K562 (cell line): ENCODE results near the gene SEMA6D. TPM values are rescaled to one million over a fixed set of nuclear protein-coding genes. Genes with fewer than 3 reads are reported as not detected.

Source experiments
- ATAC-seq: fragments of 200-7000 bp; cut with Tn5 transposase; 3 replicates; pipeline ENCODE4 v1.9.1; 2020; ENCODE audit warnings: moderate library complexity
- BruUV-seq: library from RNA; stranded (reverse); fragments of 400-500 nt; replicated peaks from 2 replicates; lab custom pipeline; 2021; lab: Mats Ljungman, UMichigan
- CTCF ChIA-PET: fragments of 300-600 bp; formaldehyde crosslinking; extraction: SDS; loops from one replicate; lab custom pipeline; 2021; ENCODE audit warnings: low intra/inter-chr PET ratio; lab: Yijun Ruan, JAX
- POLR2A ChIA-PET: fragments of 300-600, 350-650 bp; sonication (Branson Sonifier 250); formaldehyde crosslinking; extraction: SDS; loops from one replicate; lab custom pipeline; 2021; ENCODE audit warnings: antibody characterized with exemption, inconsistent platforms; lab: Yijun Ruan, JAX
- DNase-seq, 4 experiments: peaks; one replicate each; pipeline versions ENCODE4 v3.0.0 to v3.0.0-alpha.2; 2011 to 2018; ENCODE audit warnings: low spot score in 3 of 4, mixed read lengths in 3 of 4; ENCODE audit errors: extremely low read depth in 1 of 4
- FAIRE-seq: peaks from 2 replicates; lab custom pipeline; 2011; peaks lifted over from hg19 to GRCh38; lab: Jason Lieb, UNC
- H2AFZ ChIP-seq: 2 replicates; pipeline ENCODE4 v1.6.0; 2011; ENCODE audit warnings: low read depth, low read length, control low read depth, inconsistent platforms
- H3K27ac ChIP-seq: fragments of 200-600 bp; 3 replicates; pipeline ENCODE4 v1.8.0; 2011; ENCODE audit warnings: low read depth, mild to moderate bottlenecking, control low read depth, inconsistent platforms, low read length, moderate library complexity, mixed read lengths; ENCODE audit errors: extremely low read depth
- H3K27me3 ChIP-seq, 2 experiments: fragments of 300-600 bp in 1 of 2; 2 replicates in 1 of 2; 3 replicates in 1 of 2; pipeline versions ENCODE4 v1.6.0 to v1.8.0; 2011; ENCODE audit warnings: inconsistent platforms in 2 of 2, low read length in 2 of 2, mild to moderate bottlenecking in 1 of 2, mixed read lengths in 1 of 2, moderate library complexity in 1 of 2; ENCODE audit not compliant: control insufficient read depth in 2 of 2, insufficient read depth in 2 of 2
- H3K36me3 ChIP-seq: fragments of 300-600 bp; 3 replicates; pipeline ENCODE4 v1.8.0; 2011; ENCODE audit warnings: mild to moderate bottlenecking, low read length, inconsistent platforms; ENCODE audit not compliant: control insufficient read depth, insufficient read depth
- H3K4me1 ChIP-seq, 2 experiments: fragments of 200-600 bp in 1 of 2; replicated peaks in 1 of 2; 2 replicates in 1 of 2; 3 replicates in 1 of 2; pipeline versions ENCODE4 v1.5.1 to v1.8.0; 2011; ENCODE audit warnings: inconsistent platforms in 2 of 2, low read length in 2 of 2, mild to moderate bottlenecking in 1 of 2, mixed read lengths in 1 of 2, moderate library complexity in 1 of 2; ENCODE audit not compliant: control insufficient read depth in 2 of 2, insufficient read depth in 2 of 2
- H3K4me2 ChIP-seq: 2 replicates; pipeline ENCODE4 v1.6.1; 2011; ENCODE audit warnings: low read length, control low read depth, inconsistent platforms, mixed read lengths; ENCODE audit not compliant: insufficient read depth
- H3K4me3 ChIP-seq: fragments of 200-600 bp; sonication (generic), shearing (Covaris generic); 2 replicates; pipeline ENCODE4 v1.5.1; 2016; ENCODE audit warnings: control low read depth, inconsistent platforms
- H3K79me2 ChIP-seq: fragments of 200-600 bp; 3 replicates; pipeline ENCODE4 v1.8.0; 2011; ENCODE audit warnings: low read length, inconsistent platforms; ENCODE audit not compliant: control insufficient read depth, insufficient read depth
- H3K9ac ChIP-seq, 2 experiments: 2 replicates each; pipeline versions ENCODE4 v1.6.0 to v1.6.1; 2011; ENCODE audit warnings: low read depth in 2 of 2, low read length in 2 of 2, control low read depth in 1 of 2, inconsistent platforms in 1 of 2, mild to moderate bottlenecking in 1 of 2, mixed read lengths in 1 of 2; ENCODE audit not compliant: insufficient read depth in 1 of 2
- H3K9me1 ChIP-seq: one replicate; pipeline ENCODE4 v1.6.0; 2011; ENCODE audit warnings: inconsistent platforms, mild to moderate bottlenecking, low read length, moderate library complexity; ENCODE audit not compliant: control insufficient read depth, insufficient read depth
- H3K9me3 ChIP-seq: replicated peaks from 2 replicates; pipeline ENCODE4 v1.5.1; 2011; ENCODE audit warnings: low read depth, low read length, inconsistent platforms; ENCODE audit not compliant: control insufficient read depth, insufficient read depth
- H4K20me1 ChIP-seq: replicated peaks from 2 replicates; pipeline ENCODE4 v1.6.1; 2011; ENCODE audit warnings: low read length, inconsistent platforms, mixed read lengths; ENCODE audit not compliant: control insufficient read depth, insufficient read depth
- CCNT2 ChIP-seq: IDR thresholded peaks from 2 replicates; pipeline ENCODE4 v1.6.1; 2011; ENCODE audit warnings: borderline replicate concordance, low read depth, mild to moderate bottlenecking, moderate library complexity, mixed read lengths, low read length; ENCODE audit not compliant: insufficient read length; ENCODE audit errors: extremely low read depth
- DACH1 ChIP-seq: fragments of 450-650 bp; IDR thresholded peaks from 2 replicates; pipeline ENCODE4 v1.6.1; 2018; ENCODE audit not compliant: partially characterized antibody
- ELF2 ChIP-seq: fragments of 250-450 bp; sonication (Bioruptor Pico); IDR thresholded peaks from 2 replicates; pipeline ENCODE4 v1.5.0; 2021; ENCODE audit warnings: mild to moderate bottlenecking
- LEF1 ChIP-seq: fragments of 450-650 bp; IDR thresholded peaks from 2 replicates; pipeline ENCODE4 v1.6.1; 2016; ENCODE audit warnings: mild to moderate bottlenecking
- RBM22 ChIP-seq: fragments of 200-400 bp; formaldehyde crosslinking; IDR thresholded peaks from 2 replicates; pipeline ENCODE4 v1.6.1; 2018; ENCODE audit warnings: low read length, low read depth; ENCODE audit not compliant: poor library complexity, severe bottlenecking
- SMARCA4 ChIP-seq: fragments of 450-650 bp; IDR thresholded peaks from 2 replicates; pipeline ENCODE4 v1.6.1; 2016
- ZC3H8 ChIP-seq: fragments of 450-650 bp; IDR thresholded peaks from 2 replicates; pipeline ENCODE4 v1.6.1; 2017
- ZNF717 ChIP-seq: fragments of 250-450 bp; sonication (Bioruptor Pico); IDR thresholded peaks from 2 replicates; pipeline ENCODE4 v1.5.0; 2021
- WGBS: fragments of 100-300 bp; shearing (Covaris generic); methylation state at CpG from one replicate; pipeline ENCODE4 v1.1.6; 2016; ENCODE audit warnings: low coverage, mixed read lengths; ENCODE audit not compliant: insufficient coverage; ENCODE audit errors: missing lambda C conversion rate; 5-methylcytosine and 5-hydroxymethylcytosine counted together
- in situ Hi-C: fragments of 300-500 bp; cut with MboI; formaldehyde crosslinking; loops from 4 replicates; pipeline ENCODE4 v1.15.0; 2018; ENCODE audit warnings: inconsistent platforms, mixed read lengths
- intact Hi-C: fragments of 100-400 bp; cut with micrococcal nuclease; formaldehyde crosslinking; loops from 2 replicates; pipeline ENCODE4 v1.14.2; 2022
- polyA plus RNA-seq, 8 experiments: library from polyadenylated mRNA; depleted of rRNA in 4 of 8; stranded (reverse) in 5 of 8; unstranded in 3 of 8; fragments of >200 nt; fragmentation: Nextera tagmentation in 2 of 8; fragmentation: Illumina TruSeq in 1 of 8; extraction: Ambion mirVana in 2 of 8; extraction: Trizol in 1 of 8; gene quantifications; 2 replicates each; pipeline versions ENCODE4 v1.2.1 to v1.2.3, GENCODE V29; 2011 to 2014; ENCODE audit warnings: inconsistent platforms in 1 of 8, missing spikeins in 1 of 8
- total RNA-seq, 7 experiments: library from RNA; depleted of rRNA in 6 of 7; stranded (reverse); fragments of >200 nt in 6 of 7; fragmentation: Illumina TruSeq in 2 of 7; extraction: Trizol in 2 of 7; gene quantifications; 2 replicates each; pipeline versions ENCODE4 v1.2.1 to v1.2.3, GENCODE V29; 2011 to 2021; ENCODE audit warnings: low replicate concordance in 1 of 7
- TF ChIP-seq, protein P1 (sequence below): fragments of 450-650 bp; IDR thresholded peaks from 2 replicates; pipeline ENCODE4 v1.6.1; 2016; ENCODE audit warnings: mild to moderate bottlenecking
- TF ChIP-seq, protein P2 (sequence below): fragments of 450-650 bp; IDR thresholded peaks from 2 replicates; pipeline ENCODE4 v1.6.1; 2016; ENCODE audit warnings: missing biosample characterization, missing genetic modification characterization
- TF ChIP-seq, protein P3 (sequence below): fragments of 200-800 bp; sonication (Bioruptor generic); IDR thresholded peaks from 2 replicates; pipeline ENCODE4 v1.6.1; 2016; ENCODE audit warnings: missing genetic modification characterization, missing compliant biosample characterization
- TF ChIP-seq, protein P4 (sequence below): IDR thresholded peaks from 3 replicates; pipeline ENCODE4 v1.6.1; 2011; ENCODE audit warnings: borderline replicate concordance, mild to moderate bottlenecking; ENCODE audit not compliant: insufficient read length, insufficient read depth

The SEMA6D gene
- total and polyA plus RNA-seq, 9 of the 15 experiments (the other 6 are each of a cell fraction or from before 2014, with no cell fraction given) = not detected

DNA sequence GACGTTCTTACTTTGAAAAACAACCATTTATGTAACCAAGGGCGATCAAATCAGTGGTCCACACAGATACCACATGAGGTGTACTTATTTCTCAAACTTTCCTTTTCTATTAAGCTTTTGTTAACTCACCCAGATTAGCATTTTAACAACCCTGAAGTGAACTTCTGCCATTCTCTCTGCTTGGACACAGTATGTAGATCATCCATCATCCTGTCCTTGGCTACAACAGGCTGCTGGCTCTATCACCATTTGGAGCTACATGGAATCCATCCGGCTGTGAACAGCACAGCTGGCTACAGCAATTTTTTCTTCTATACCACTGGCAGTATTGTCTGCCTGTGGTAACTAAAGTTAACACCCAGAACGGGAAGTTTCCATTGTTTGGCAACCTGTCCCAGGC, 4.4 kb downstream of the SEMA6D start:
- ChIA-PET POLR2A (no interaction called here), CTCF (no interaction called here)
- ATAC-seq (no peak), DNase-seq (no peak), FAIRE-seq (no peak)
- Histone ChIP-seq H2AFZ (no peak overlapping the region), H3K79me2 (no peaks in the 10 kb centered on the region), H3K9ac (no peak overlapping the region), H3K9me1 (no peaks in the 10 kb centered on the region), H3K27me3 (no peaks in the 10 kb centered on the region), H3K27ac (no peak overlapping the region), H3K9me3 (no peaks in the 10 kb centered on the region), H3K4me2 (no peak overlapping the region), H3K4me3 (no peak overlapping the region), H3K36me3 (no peaks in the 10 kb centered on the region), H3K4me1 (peaks cover 0 to 4% of the 10 kb centered on the region in 2 experiments; a peak in 1 of 5 replicates), H4K20me1 (no peaks in the 10 kb centered on the region)
- WGBS = 0% methylated on average over 4 of the region's 4 CpGs
- intact Hi-C loops (no loop called here), in situ Hi-C loops (no loop called here)
- no TSS peak for BruUV-seq
- TF ChIP-seq CCNT2 = no peak
- TF ChIP-seq, protein P1, sequence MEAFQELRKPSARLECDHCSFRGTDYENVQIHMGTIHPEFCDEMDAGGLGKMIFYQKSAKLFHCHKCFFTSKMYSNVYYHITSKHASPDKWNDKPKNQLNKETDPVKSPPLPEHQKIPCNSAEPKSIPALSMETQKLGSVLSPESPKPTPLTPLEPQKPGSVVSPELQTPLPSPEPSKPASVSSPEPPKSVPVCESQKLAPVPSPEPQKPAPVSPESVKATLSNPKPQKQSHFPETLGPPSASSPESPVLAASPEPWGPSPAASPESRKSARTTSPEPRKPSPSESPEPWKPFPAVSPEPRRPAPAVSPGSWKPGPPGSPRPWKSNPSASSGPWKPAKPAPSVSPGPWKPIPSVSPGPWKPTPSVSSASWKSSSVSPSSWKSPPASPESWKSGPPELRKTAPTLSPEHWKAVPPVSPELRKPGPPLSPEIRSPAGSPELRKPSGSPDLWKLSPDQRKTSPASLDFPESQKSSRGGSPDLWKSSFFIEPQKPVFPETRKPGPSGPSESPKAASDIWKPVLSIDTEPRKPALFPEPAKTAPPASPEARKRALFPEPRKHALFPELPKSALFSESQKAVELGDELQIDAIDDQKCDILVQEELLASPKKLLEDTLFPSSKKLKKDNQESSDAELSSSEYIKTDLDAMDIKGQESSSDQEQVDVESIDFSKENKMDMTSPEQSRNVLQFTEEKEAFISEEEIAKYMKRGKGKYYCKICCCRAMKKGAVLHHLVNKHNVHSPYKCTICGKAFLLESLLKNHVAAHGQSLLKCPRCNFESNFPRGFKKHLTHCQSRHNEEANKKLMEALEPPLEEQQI = no peak
- TF ChIP-seq RBM22 = no peak
- TF ChIP-seq, protein P2, sequence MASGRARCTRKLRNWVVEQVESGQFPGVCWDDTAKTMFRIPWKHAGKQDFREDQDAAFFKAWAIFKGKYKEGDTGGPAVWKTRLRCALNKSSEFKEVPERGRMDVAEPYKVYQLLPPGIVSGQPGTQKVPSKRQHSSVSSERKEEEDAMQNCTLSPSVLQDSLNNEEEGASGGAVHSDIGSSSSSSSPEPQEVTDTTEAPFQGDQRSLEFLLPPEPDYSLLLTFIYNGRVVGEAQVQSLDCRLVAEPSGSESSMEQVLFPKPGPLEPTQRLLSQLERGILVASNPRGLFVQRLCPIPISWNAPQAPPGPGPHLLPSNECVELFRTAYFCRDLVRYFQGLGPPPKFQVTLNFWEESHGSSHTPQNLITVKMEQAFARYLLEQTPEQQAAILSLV = no peak
- TF ChIP-seq, protein P3, sequence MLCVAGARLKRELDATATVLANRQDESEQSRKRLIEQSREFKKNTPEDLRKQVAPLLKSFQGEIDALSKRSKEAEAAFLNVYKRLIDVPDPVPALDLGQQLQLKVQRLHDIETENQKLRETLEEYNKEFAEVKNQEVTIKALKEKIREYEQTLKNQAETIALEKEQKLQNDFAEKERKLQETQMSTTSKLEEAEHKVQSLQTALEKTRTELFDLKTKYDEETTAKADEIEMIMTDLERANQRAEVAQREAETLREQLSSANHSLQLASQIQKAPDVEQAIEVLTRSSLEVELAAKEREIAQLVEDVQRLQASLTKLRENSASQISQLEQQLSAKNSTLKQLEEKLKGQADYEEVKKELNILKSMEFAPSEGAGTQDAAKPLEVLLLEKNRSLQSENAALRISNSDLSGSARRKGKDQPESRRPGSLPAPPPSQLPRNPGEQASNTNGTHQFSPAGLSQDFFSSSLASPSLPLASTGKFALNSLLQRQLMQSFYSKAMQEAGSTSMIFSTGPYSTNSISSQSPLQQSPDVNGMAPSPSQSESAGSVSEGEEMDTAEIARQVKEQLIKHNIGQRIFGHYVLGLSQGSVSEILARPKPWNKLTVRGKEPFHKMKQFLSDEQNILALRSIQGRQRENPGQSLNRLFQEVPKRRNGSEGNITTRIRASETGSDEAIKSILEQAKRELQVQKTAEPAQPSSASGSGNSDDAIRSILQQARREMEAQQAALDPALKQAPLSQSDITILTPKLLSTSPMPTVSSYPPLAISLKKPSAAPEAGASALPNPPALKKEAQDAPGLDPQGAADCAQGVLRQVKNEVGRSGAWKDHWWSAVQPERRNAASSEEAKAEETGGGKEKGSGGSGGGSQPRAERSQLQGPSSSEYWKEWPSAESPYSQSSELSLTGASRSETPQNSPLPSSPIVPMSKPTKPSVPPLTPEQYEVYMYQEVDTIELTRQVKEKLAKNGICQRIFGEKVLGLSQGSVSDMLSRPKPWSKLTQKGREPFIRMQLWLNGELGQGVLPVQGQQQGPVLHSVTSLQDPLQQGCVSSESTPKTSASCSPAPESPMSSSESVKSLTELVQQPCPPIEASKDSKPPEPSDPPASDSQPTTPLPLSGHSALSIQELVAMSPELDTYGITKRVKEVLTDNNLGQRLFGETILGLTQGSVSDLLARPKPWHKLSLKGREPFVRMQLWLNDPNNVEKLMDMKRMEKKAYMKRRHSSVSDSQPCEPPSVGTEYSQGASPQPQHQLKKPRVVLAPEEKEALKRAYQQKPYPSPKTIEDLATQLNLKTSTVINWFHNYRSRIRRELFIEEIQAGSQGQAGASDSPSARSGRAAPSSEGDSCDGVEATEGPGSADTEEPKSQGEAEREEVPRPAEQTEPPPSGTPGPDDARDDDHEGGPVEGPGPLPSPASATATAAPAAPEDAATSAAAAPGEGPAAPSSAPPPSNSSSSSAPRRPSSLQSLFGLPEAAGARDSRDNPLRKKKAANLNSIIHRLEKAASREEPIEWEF = no peak
- TF ChIP-seq SMARCA4 = no peak
- no peak for TF ChIP-seq ZC3H8
- no peak for TF ChIP-seq DACH1
- TF ChIP-seq, protein P4, sequence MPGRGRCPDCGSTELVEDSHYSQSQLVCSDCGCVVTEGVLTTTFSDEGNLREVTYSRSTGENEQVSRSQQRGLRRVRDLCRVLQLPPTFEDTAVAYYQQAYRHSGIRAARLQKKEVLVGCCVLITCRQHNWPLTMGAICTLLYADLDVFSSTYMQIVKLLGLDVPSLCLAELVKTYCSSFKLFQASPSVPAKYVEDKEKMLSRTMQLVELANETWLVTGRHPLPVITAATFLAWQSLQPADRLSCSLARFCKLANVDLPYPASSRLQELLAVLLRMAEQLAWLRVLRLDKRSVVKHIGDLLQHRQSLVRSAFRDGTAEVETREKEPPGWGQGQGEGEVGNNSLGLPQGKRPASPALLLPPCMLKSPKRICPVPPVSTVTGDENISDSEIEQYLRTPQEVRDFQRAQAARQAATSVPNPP = no peak
- no peak for TF ChIP-seq ZNF717 (CRISPR knock-in tag)
- TF ChIP-seq LEF1 = no peak
- TF ChIP-seq ELF2 (CRISPR knock-in tag) = no peak
